GM12891 (cell line): ENCODE results near the gene DNM1.

Experiments used
- POLR2A ChIP-seq: IDR thresholded peaks from 2 replicates; pipeline ENCODE4 v1.6.1; 2011; ENCODE audit warnings: low read depth, low read length, control low read depth
- POLR2AphosphoS5 ChIP-seq: IDR thresholded peaks from 2 replicates; pipeline ENCODE4 v1.6.1; 2011; ENCODE audit warnings: low read depth, low read length, control low read depth
- TAF1 ChIP-seq: IDR thresholded peaks from 2 replicates; pipeline ENCODE4 v1.6.1; 2011; ENCODE audit warnings: low read depth, low read length, control low read depth

DNA sequence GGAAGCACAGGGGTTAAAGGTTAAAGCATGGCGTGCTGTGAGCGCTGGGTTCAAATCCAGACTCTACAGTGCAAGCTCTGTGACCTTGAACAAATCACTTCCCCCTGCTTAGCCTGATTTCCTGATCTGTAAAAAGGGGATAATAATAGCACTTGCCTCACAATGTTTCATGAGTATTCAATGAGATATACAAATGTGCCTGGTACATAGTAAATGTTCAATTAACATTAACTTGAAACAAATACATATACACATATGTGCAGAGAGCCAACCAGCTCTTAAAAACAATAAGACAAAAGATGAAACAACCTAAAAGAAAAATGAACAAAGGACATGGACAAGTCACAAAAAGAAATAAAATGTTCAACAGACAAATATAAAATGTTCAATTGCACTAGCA is 15.8 kb upstream of the DNM1 start:
- TF ChIP-seq POLR2A (no peak), POLR2AphosphoS5 (no peak), TAF1 (no peak)
